Calu3 (cell line): ENCODE measurements around the gene TRPV4. TPM values are rescaled to one million over a fixed set of nuclear protein-coding genes. Genes with fewer than 3 reads are reported as not detected.

Source experiments
- BruUV-seq: library from RNA; stranded (reverse); fragments of 400-500 nt; replicated peaks from 2 replicates; lab custom pipeline; 2021; lab: Mats Ljungman, UMichigan
- CTCF ChIA-PET: fragments of 300-600 bp; sonication (Branson Sonifier 250); formaldehyde crosslinking; loops from one replicate; lab custom pipeline; 2022; ENCODE audit warnings: antibody characterized with exemption; lab: Charles Lee
- DNase-seq: peaks from one replicate; pipeline ENCODE4 v3.0.0; 2022
- H3K27ac Mint-ChIP-seq: one replicate; pipeline ENCODE4 v1.8.0; 2022; ENCODE audit warnings: mixed read lengths; ENCODE audit not compliant: unreplicated experiment
- H3K27me3 Mint-ChIP-seq: one replicate; pipeline ENCODE4 v1.8.0; 2022; ENCODE audit warnings: mixed read lengths; ENCODE audit not compliant: unreplicated experiment
- H3K36me3 Mint-ChIP-seq: one replicate; pipeline ENCODE4 v1.8.0; 2022; ENCODE audit warnings: mild to moderate bottlenecking, moderate library complexity, mixed read lengths; ENCODE audit not compliant: insufficient read depth, unreplicated experiment
- H3K4me1 Mint-ChIP-seq: one replicate; pipeline ENCODE4 v1.8.0; 2022; ENCODE audit warnings: mild to moderate bottlenecking, low read depth, mixed read lengths; ENCODE audit not compliant: unreplicated experiment
- H3K4me3 Mint-ChIP-seq: one replicate; pipeline ENCODE4 v1.8.0; 2022; ENCODE audit warnings: mild to moderate bottlenecking, low read depth, moderate library complexity, mixed read lengths; ENCODE audit not compliant: unreplicated experiment
- H3K9me3 Mint-ChIP-seq: one replicate; pipeline ENCODE4 v1.8.0; 2022; ENCODE audit warnings: low read depth, mixed read lengths; ENCODE audit not compliant: unreplicated experiment
- intact Hi-C: fragments of 100-400 bp; cut with micrococcal nuclease; formaldehyde crosslinking; loops from one replicate; pipeline ENCODE4 v1.10.0; 2022; ENCODE audit not compliant: unreplicated experiment
- total RNA-seq: library from RNA; stranded (reverse); gene quantifications from 2 replicates; pipeline ENCODE4 v1.2.3, GENCODE V29; 2022
- TF ChIP-seq, protein P1 (sequence below): fragments of 200-600 bp; IDR thresholded peaks from one replicate; pipeline ENCODE4 v1.8.0; 2022; ENCODE audit warnings: antibody characterized with exemption; ENCODE audit not compliant: unreplicated experiment

The TRPV4 gene
- total RNA-seq, 1 experiment from 2014 or later = 25.3 TPM

DNA sequence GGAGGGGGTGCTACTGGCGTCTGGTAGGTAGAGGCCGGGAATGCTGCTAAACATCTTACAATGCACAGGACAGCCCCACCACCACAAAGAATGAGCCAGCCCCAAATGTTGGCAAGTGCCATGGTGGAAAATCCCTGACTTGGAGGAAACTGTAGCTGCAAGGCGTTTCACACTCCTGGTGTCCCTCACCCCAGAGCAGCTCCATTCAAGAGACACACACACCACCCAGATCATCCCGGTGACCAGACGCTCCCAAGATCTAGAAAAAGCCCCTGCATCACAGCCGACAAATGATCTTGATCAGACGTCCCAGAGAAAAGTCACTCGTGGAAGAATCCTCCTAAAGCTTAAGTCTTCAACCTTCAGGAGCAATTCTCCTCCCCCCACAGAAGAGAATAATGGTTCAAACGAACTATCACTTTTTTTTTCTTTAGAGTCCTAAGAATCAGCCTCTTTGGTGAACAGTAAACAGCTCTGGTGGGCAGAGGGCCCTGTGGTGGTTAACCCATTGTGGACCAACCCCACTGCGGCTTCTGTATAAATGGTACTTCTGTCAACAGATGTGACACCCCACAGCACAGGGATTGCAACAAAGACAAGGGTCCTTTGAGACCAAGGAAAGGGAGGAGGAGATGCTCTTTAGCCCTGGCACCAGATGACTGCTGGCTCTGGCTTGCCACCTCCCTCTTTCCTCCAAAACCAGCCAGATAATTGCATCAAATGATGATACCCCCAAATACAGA, 44.5 kb upstream of the TRPV4 start:
- no TSS peak for BruUV-seq
- no peak overlapping the region for H3K27ac Mint-ChIP-seq
- peaks cover 24% of the 10 kb centered on the region for H3K36me3 Mint-ChIP-seq
- peaks cover 13% of the 10 kb centered on the region for H3K27me3 Mint-ChIP-seq
- TF ChIP-seq, protein P1, sequence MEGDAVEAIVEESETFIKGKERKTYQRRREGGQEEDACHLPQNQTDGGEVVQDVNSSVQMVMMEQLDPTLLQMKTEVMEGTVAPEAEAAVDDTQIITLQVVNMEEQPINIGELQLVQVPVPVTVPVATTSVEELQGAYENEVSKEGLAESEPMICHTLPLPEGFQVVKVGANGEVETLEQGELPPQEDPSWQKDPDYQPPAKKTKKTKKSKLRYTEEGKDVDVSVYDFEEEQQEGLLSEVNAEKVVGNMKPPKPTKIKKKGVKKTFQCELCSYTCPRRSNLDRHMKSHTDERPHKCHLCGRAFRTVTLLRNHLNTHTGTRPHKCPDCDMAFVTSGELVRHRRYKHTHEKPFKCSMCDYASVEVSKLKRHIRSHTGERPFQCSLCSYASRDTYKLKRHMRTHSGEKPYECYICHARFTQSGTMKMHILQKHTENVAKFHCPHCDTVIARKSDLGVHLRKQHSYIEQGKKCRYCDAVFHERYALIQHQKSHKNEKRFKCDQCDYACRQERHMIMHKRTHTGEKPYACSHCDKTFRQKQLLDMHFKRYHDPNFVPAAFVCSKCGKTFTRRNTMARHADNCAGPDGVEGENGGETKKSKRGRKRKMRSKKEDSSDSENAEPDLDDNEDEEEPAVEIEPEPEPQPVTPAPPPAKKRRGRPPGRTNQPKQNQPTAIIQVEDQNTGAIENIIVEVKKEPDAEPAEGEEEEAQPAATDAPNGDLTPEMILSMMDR = no peak
- DNase-seq = no peak
- CTCF ChIA-PET = no interaction called here
- H3K4me1 Mint-ChIP-seq = peaks cover 26% of the 10 kb centered on the region
- no peaks in the 10 kb centered on the region for H3K9me3 Mint-ChIP-seq
- H3K4me3 Mint-ChIP-seq = no peak overlapping the region
- intact Hi-C loops = no loop called here

DNA sequence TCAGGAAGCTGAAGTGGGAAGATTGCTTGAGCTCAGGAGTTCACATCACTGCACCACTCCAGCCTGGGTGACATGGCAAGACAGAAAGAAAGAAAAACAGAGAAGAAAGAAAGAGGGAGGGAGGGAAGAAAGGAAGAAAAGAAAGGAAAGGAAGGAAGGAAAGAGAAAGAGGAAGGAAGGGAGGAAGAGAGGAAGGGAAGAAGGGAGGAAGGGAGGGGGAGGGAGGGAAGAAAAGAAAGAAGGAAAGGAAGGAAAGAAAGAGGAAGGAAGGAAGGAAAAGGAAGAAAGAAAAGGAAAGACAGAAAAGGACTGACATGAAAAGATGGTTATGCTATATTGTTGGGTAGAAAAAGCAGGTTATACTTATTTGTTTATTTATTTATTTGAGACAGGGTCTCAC, 43.2 kb upstream of the TRPV4 start:
- Mint-ChIP-seq H3K4me3 (no peak overlapping the region), H3K27me3 (peaks cover under 1% of the 10 kb centered on the region), H3K4me1 (peaks cover 24% of the 10 kb centered on the region), H3K27ac (no peak overlapping the region), H3K9me3 (no peaks in the 10 kb centered on the region), H3K36me3 (peaks cover 23% of the 10 kb centered on the region)
- no peak for DNase-seq
- intact Hi-C loops = no loop called here
- BruUV-seq = no TSS peak
- TF ChIP-seq, protein P1 = no peak
- CTCF ChIA-PET = interaction anchor here (1.1 kb wide), 1 partner anchor 11 kb away, joined by 3 read pairs; no protein-coding TSS in a partner anchor

DNA sequence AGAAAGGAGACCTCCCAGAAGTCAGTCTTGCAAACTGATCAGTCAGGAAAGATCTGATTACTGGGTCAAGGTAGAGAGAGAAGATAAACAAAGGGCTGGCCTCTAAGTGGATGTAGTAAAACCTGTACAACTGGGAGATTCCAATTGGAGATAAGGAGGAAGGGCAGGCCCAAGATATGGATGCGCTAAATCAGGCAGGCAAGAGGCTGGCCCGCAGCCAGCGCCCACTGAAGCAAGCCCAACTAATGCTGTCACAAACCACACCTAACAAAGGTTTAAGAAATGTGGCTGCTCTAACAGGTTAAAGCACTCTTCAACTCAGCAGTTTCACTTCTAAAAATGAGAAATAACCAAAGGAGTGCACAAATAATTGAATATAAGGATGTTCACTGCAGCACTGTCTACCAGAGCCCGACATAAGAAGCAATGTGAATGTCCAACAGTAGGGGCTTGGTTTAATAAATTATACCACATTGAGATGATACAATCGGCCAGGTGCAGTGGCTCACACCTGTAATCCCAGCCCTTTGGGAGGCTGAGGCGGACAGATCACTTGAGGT, 42.5 kb upstream of the TRPV4 start:
- no TSS peak for BruUV-seq
- intact Hi-C loops = no loop called here
- DNase-seq = peak; percentile 62
- Mint-ChIP-seq H3K27ac (no peak overlapping the region), H3K9me3 (no peaks in the 10 kb centered on the region), H3K36me3 (peaks cover 16% of the 10 kb centered on the region), H3K4me3 (no peak overlapping the region), H3K27me3 (no peaks in the 10 kb centered on the region), H3K4me1 (peaks cover 17% of the 10 kb centered on the region)
- TF ChIP-seq, protein P1 = no peak
- CTCF ChIA-PET = interaction anchor here (1.1 kb wide), 1 partner anchor 11 kb away, joined by 3 read pairs; no protein-coding TSS in a partner anchor

DNA sequence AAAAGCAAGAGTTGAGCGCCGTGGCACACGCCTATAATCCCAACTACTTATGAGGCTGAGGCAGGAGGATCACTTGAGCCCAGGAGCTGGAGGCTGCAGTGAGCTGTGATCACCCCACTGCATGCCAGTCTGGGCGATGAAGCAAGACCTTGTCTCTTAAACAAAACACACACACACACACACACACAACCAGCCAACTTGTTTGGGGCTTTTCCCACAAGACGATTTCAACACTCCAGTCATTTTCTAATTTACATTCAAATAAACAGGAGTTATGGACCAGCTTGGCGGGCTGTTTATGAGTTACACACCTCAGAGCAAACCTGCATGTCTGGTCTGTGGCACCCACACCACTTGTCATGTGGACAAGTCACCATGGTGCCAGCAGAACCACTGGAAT, 40.5 kb upstream of the TRPV4 start:
- CTCF ChIA-PET = no interaction called here
- DNase-seq = no peak

More for the DNA sequence above, 40.5 kb upstream of the TRPV4 start:
- peaks cover 15% of the 10 kb centered on the region for H3K4me1 Mint-ChIP-seq
- BruUV-seq = no TSS peak
- no peaks in the 10 kb centered on the region for H3K36me3 Mint-ChIP-seq
- H3K9me3 Mint-ChIP-seq = no peaks in the 10 kb centered on the region
- TF ChIP-seq, protein P1 = no peak
- H3K4me3 Mint-ChIP-seq = no peak overlapping the region
- H3K27ac Mint-ChIP-seq = no peak overlapping the region
- intact Hi-C loops = no loop called here
- H3K27me3 Mint-ChIP-seq = no peaks in the 10 kb centered on the region
